Activated T-cell treated with anti-CD3 and anti-CD28 coated beads, Interleukin-2, amount 50 U/mL, for 4 hours (primary cell): ENCODE results near the gene SMIM23. TPM values are rescaled to one million over a fixed set of nuclear protein-coding genes. Genes with fewer than 3 reads are reported as not detected.

ENCODE experiments used
- ATAC-seq, 2 donors: fragments of 200-7000 bp; cut with Tn5 transposase; one replicate each; pipeline ENCODE4 v1.10.0; 2021
- DNase-seq: peaks from one replicate; pipeline ENCODE4 v3.0.0-alpha.2; 2020
- H3K27me3 Mint-ChIP-seq: one replicate; pipeline ENCODE4 v1.8.0; 2021; ENCODE audit warnings: low read depth, mixed read lengths
- H3K36me3 Mint-ChIP-seq: one replicate; pipeline ENCODE4 v1.8.0; 2022; ENCODE audit warnings: mixed read lengths; ENCODE audit not compliant: insufficient read depth
- H3K4me1 Mint-ChIP-seq: one replicate; pipeline ENCODE4 v1.8.0; 2021; ENCODE audit warnings: low read depth, mixed read lengths
- H3K4me3 Mint-ChIP-seq: one replicate; pipeline ENCODE4 v1.8.0; 2021; ENCODE audit warnings: mild to moderate bottlenecking, moderate library complexity, mixed read lengths
- H3K9me3 Mint-ChIP-seq: one replicate; pipeline ENCODE4 v1.8.0; 2021; ENCODE audit warnings: mixed read lengths
- total RNA-seq, 3 donors: library from RNA; stranded (reverse); gene quantifications; one replicate each; pipeline ENCODE4 v1.2.1, GENCODE V29; 2021

Gene SMIM23
- total RNA-seq, 3 donors from 2014 or later = not detected

GRCh38 chr5:171790408-171790807 lies 4.8 kb downstream of the SMIM23 start:
- no peak for ATAC-seq
- Mint-ChIP-seq H3K4me3 (no peak overlapping the region), H3K9me3 (no peaks in the 10 kb centered on the region), H3K27me3 (peaks cover 20% of the 10 kb centered on the region), H3K4me1 (no peaks in the 10 kb centered on the region), H3K36me3 (no peaks in the 10 kb centered on the region)
- DNase-seq = no peak

DNA sequence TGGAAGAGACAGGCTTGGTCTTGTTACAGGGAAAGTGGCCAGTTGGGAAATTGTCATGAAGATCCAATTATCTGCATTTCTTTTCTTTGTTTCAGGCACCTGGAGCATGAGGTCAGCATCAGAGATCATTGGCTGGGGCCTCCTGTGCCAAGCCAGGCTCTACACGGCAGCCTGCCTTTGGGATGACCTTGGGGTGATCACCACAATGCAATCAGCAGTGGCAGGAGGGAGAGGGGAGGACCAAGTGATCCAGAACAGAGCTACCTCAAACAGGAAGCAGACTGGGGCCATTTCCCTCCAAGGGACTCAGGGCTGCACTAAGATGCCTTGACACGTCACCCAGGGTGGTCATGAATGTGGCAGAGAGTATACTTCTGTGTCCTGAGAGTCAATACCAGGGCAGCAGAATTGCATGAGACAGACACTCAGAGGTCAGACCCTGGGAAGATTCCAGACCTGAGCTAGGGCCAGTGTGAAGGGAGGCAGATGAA lies 8.9 kb downstream of the SMIM23 start:
- Mint-ChIP-seq H3K27me3 (peaks cover 9% of the 10 kb centered on the region), H3K9me3 (no peaks in the 10 kb centered on the region), H3K36me3 (no peaks in the 10 kb centered on the region), H3K4me1 (no peaks in the 10 kb centered on the region), H3K4me3 (no peak overlapping the region)
- no peak for ATAC-seq
- no peak for DNase-seq

DNA sequence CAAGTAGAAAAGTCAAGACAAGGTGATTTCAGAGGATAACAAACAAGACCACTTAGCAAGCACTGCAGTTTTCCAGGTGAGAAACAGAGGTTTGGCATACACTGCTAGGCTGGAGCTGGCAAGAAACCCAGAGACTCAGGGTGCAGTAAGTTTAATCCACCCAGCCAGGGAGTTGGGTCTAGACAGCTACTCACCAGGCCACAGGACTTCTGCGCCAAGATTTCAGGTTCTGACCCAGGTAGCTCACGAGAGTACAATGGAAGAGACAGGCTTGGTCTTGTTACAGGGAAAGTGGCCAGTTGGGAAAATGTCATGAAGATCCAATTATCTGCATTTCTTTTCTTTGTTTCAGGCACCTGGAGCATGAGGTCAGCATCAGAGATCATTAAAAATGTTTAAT lies 9.8 kb downstream of the SMIM23 start:
- ATAC-seq = no peak
- H3K4me3 Mint-ChIP-seq = no peak overlapping the region
- no peaks in the 10 kb centered on the region for H3K4me1 Mint-ChIP-seq
- peaks cover 5% of the 10 kb centered on the region for H3K27me3 Mint-ChIP-seq
- H3K36me3 Mint-ChIP-seq = no peaks in the 10 kb centered on the region
- no peak for DNase-seq
- H3K9me3 Mint-ChIP-seq = no peaks in the 10 kb centered on the region

DNA sequence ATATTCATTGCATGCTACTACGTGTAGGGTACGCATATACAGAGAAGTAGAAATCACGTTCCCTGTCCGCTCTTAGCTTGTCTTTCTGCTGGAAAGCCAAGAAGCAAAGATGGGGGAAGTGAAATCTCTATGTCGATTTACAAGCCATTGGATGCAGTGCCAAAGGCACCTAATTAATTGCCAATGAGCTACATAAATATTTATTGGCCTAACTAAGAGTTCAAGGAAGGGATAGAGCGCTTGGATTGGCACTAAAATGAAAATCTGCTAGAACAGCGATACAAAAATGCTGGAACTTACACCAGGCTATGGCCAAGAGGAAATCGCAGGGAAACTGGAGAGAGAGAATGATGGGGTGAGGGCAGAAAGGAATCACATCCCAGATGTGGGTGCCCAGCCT lies 10.8 kb downstream of the SMIM23 start:
- no peak overlapping the region for H3K4me3 Mint-ChIP-seq
- H3K36me3 Mint-ChIP-seq = no peaks in the 10 kb centered on the region
- H3K4me1 Mint-ChIP-seq = no peaks in the 10 kb centered on the region
- DNase-seq (no peak), ATAC-seq (no peak)
- peaks cover 4% of the 10 kb centered on the region for H3K27me3 Mint-ChIP-seq
- no peaks in the 10 kb centered on the region for H3K9me3 Mint-ChIP-seq

- no peaks in the 10 kb centered on the region for H3K9me3 Mint-ChIP-seq
These were observed 11.9 kb downstream of the SMIM23 start for GRCh38 chr5:171797543-171797942.

GRCh38 chr5:171798418-171798817 lies 12.8 kb downstream of the SMIM23 start:
- Mint-ChIP-seq H3K4me1 (no peaks in the 10 kb centered on the region), H3K9me3 (no peaks in the 10 kb centered on the region), H3K27me3 (no peaks in the 10 kb centered on the region), H3K36me3 (no peaks in the 10 kb centered on the region), H3K4me3 (no peak overlapping the region)
- ATAC-seq = no peak
- no peak for DNase-seq

More at GRCh38 chr5:171797543-171797942, 11.9 kb downstream of the SMIM23 start:
- Mint-ChIP-seq H3K4me3 (no peak overlapping the region), H3K36me3 (no peaks in the 10 kb centered on the region), H3K27me3 (peaks cover 4% of the 10 kb centered on the region), H3K4me1 (no peaks in the 10 kb centered on the region)
- DNase-seq = no peak
- no peak for ATAC-seq

- no peak for DNase-seq
- H3K27me3 Mint-ChIP-seq = peaks cover 20% of the 10 kb centered on the region
- H3K9me3 Mint-ChIP-seq = no peaks in the 10 kb centered on the region
- no peaks in the 10 kb centered on the region for H3K4me1 Mint-ChIP-seq
- no peaks in the 10 kb centered on the region for H3K36me3 Mint-ChIP-seq
- H3K4me3 Mint-ChIP-seq = no peak overlapping the region
- ATAC-seq = peak; percentile 35 to 62
These were observed 16.2 kb downstream of the SMIM23 start for GRCh38 chr5:171801839-171802238.

- ATAC-seq (no peak), DNase-seq (no peak)
- Mint-ChIP-seq H3K4me3 (no peak overlapping the region), H3K9me3 (peaks cover 5% of the 10 kb centered on the region), H3K27me3 (peaks cover 35% of the 10 kb centered on the region), H3K4me1 (no peaks in the 10 kb centered on the region), H3K36me3 (no peaks in the 10 kb centered on the region)
These were observed 20.1 kb downstream of the SMIM23 start for GRCh38 chr5:171805746-171806145.

DNA sequence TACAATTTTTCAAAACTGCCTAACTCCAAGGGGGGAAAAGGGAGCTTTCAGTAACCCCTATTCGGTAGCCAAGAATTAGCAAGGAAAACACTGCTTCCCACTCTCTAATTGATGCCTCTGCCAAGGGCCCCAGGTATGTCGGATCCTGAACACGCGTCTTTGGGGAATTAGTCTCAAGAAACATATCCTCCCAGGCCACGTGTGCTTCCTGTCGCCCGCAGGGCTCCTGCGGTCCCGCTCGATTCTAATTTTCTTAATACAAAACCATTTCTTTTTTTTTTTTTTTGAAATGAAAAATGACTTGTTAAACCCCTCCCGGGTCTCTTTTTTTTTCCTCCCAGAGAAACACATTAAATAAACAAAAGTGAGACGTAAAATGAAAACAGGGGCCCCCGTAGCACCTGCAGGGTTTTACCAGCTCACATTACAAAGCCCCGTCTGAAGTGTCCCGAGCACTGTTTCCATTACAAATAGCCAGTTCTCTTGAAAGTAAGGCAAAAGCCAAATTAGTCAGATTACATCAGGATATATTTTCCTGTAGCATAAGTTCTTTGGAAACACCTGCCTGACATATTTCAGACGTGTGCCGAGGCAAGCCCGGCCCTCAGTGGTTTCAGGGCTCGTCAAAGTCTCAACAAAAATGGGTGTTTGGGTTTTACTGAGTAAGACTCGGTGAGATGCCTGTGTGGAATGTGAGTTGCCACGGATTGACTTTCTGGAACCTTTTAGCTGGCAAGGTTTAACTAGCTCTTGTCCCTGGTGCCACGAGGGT lies 21.5 kb downstream of the SMIM23 start:
- H3K4me1 Mint-ChIP-seq = no peaks in the 10 kb centered on the region
- H3K36me3 Mint-ChIP-seq = no peaks in the 10 kb centered on the region
- H3K27me3 Mint-ChIP-seq = peaks cover 35% of the 10 kb centered on the region
- DNase-seq (no peak), ATAC-seq (no peak)
- peaks cover 9% of the 10 kb centered on the region for H3K9me3 Mint-ChIP-seq
- H3K4me3 Mint-ChIP-seq = peak overlapping the region; percentile 12

DNA sequence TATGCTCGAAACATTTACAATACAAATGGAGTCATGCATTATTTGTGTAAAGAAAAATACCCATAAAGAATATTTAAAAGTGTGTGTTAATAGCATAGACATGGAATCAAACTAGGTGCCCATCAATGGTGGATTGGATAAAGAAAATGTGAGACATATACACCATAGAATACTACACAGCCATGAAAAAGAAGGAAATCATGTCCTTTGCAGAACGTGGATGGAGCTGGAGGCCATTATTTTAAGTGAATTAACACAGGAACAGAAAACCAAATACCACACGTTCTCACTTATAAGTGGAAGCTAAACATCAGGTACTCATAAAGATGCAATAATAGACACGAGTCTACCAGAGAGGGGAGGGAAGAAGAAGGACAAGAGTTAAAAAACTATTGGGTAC lies 22.8 kb downstream of the SMIM23 start:
- Mint-ChIP-seq H3K4me3 (no peak overlapping the region), H3K4me1 (no peaks in the 10 kb centered on the region)
- ATAC-seq = no peak

GRCh38 chr5:171808951-171809350 lies 23.3 kb downstream of the SMIM23 start:
- H3K9me3 Mint-ChIP-seq = peaks cover 9% of the 10 kb centered on the region
- H3K4me1 Mint-ChIP-seq = no peaks in the 10 kb centered on the region
- DNase-seq (no peak), ATAC-seq (no peak)
- no peak overlapping the region for H3K4me3 Mint-ChIP-seq
- peaks cover 36% of the 10 kb centered on the region for H3K27me3 Mint-ChIP-seq
- H3K36me3 Mint-ChIP-seq = no peaks in the 10 kb centered on the region

More for the DNA sequence above, 22.8 kb downstream of the SMIM23 start:
- no peak for DNase-seq
- Mint-ChIP-seq H3K36me3 (no peaks in the 10 kb centered on the region), H3K9me3 (peaks cover 9% of the 10 kb centered on the region), H3K27me3 (peaks cover 39% of the 10 kb centered on the region)

- Mint-ChIP-seq H3K4me3 (no peak overlapping the region), H3K4me1 (no peaks in the 10 kb centered on the region), H3K27me3 (peaks cover 28% of the 10 kb centered on the region), H3K9me3 (peaks cover 9% of the 10 kb centered on the region), H3K36me3 (no peaks in the 10 kb centered on the region)
- DNase-seq = no peak
- no peak for ATAC-seq
These were observed 24.6 kb downstream of the SMIM23 start for GRCh38 chr5:171810227-171810626.

- peaks cover 5% of the 10 kb centered on the region for H3K27me3 Mint-ChIP-seq
- ATAC-seq (no peak), DNase-seq (no peak)
- no peaks in the 10 kb centered on the region for H3K36me3 Mint-ChIP-seq
- H3K9me3 Mint-ChIP-seq = peaks cover 5% of the 10 kb centered on the region
- no peaks in the 10 kb centered on the region for H3K4me1 Mint-ChIP-seq
- no peak overlapping the region for H3K4me3 Mint-ChIP-seq
These were observed 27.7 kb downstream of the SMIM23 start for GRCh38 chr5:171813270-171813669.

GRCh38 chr5:171813813-171814490 lies 28.3 kb downstream of the SMIM23 start:
- H3K27me3 Mint-ChIP-seq = peaks cover 6% of the 10 kb centered on the region
- ATAC-seq (no peak), DNase-seq (no peak)
- no peak overlapping the region for H3K4me3 Mint-ChIP-seq
- no peaks in the 10 kb centered on the region for H3K36me3 Mint-ChIP-seq
- H3K9me3 Mint-ChIP-seq = peaks cover 5% of the 10 kb centered on the region
- no peaks in the 10 kb centered on the region for H3K4me1 Mint-ChIP-seq

DNA sequence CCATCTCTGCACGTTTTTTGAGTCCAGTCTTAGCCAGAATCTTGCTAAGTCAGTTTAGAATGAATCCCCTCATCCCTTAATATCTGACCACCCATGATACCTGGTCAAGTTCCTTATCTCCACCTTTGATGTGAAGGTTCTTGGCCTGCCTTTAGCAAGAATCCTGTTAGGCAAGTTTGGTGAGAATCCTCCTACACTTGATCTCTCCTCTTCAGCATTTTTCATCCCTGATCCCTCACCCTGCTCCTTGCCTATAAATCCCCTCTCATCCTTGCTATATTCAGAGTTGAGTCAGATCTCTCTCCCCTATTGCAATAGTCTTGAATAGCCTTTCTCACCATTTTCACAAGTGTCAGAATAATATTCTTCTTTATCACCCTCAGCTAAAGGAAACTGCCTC lies 31.0 kb downstream of the SMIM23 start:
- no peak for ATAC-seq
- no peaks in the 10 kb centered on the region for H3K9me3 Mint-ChIP-seq

More for the DNA sequence above, 31.0 kb downstream of the SMIM23 start:
- no peak for DNase-seq
- Mint-ChIP-seq H3K4me3 (no peak overlapping the region), H3K27me3 (peaks cover 6% of the 10 kb centered on the region), H3K4me1 (no peaks in the 10 kb centered on the region), H3K36me3 (no peaks in the 10 kb centered on the region)
